ENCODE measurements around the gene FOXJ3. TPM values are rescaled to one million over a fixed set of nuclear protein-coding genes. Genes with fewer than 3 reads are reported as not detected.

The FOXJ3 gene
- total and polyA plus RNA-seq, 2 donors (not counting 1 experiment from before 2014, with no cell fraction given): 22.6 to 29.5 TPM

- no peak overlapping the region for H3K9ac ChIP-seq (ENCODE audit: insufficient read depth, low read length)
- H3K27me3 ChIP-seq (ENCODE audit: control insufficient read depth, insufficient read depth, low read length): no peaks in the 10 kb centered on the region
- peaks cover 69% of the 10 kb centered on the region for H3K79me2 ChIP-seq (ENCODE audit: control insufficient read depth, insufficient read depth, low read length)
- H3K36me3 ChIP-seq (ENCODE audit: control insufficient read depth, insufficient read depth, low read length): no peaks in the 10 kb centered on the region
- no peaks in the 10 kb centered on the region for H4K20me1 ChIP-seq (ENCODE audit: control insufficient read depth, extremely low read depth, insufficient read depth, low read length)
- no peak overlapping the region for H2AFZ ChIP-seq (ENCODE audit: low read length)
- H3K4me2 ChIP-seq (ENCODE audit: extremely low read depth, insufficient read depth, low read length): no peak overlapping the region
- H3K4me1 ChIP-seq (ENCODE audit: control insufficient read depth, extremely low read depth, insufficient read depth, low read length): no peaks in the 10 kb centered on the region
- H3K9me3 ChIP-seq (ENCODE audit: control insufficient read depth, insufficient read depth, low read depth, low read length): no peaks in the 10 kb centered on the region
- no peak for DNase-seq (ENCODE audit: low read depth in 2 of 2)
- TF ChIP-seq CTCF (conservative IDR thresholded peaks at IDR 0.05 in 1 of 2, IDR thresholded peaks at IDR 0.05 in 1 of 2; ENCODE audit: low read depth in 1 of 2, low read length in 2 of 2): no peak
- H3K4me3 ChIP-seq (replicated peaks in 1 of 4; ENCODE audit: control extremely low read depth in 1 of 4, insufficient read depth in 1 of 4, low read depth in 3 of 4, low read length in 4 of 4): no peak overlapping the region
- no peak overlapping the region for H3K27ac ChIP-seq (ENCODE audit: insufficient read depth, low read length)
Measured at GRCh38 chr1:42312576-42313212, 22.3 kb downstream of the FOXJ3 start.

- Histone ChIP-seq H3K9me3 (ENCODE audit: control insufficient read depth, insufficient read depth, low read depth, low read length) (no peaks in the 10 kb centered on the region), H3K27me3 (ENCODE audit: control insufficient read depth, insufficient read depth, low read length) (no peaks in the 10 kb centered on the region), H4K20me1 (ENCODE audit: control insufficient read depth, extremely low read depth, insufficient read depth, low read length) (no peaks in the 10 kb centered on the region), H3K36me3 (ENCODE audit: control insufficient read depth, insufficient read depth, low read length) (no peaks in the 10 kb centered on the region), H3K27ac (ENCODE audit: insufficient read depth, low read length) (no peak overlapping the region), H2AFZ (ENCODE audit: low read length) (no peak overlapping the region), H3K4me2 (ENCODE audit: extremely low read depth, insufficient read depth, low read length) (no peak overlapping the region), H3K79me2 (ENCODE audit: control insufficient read depth, insufficient read depth, low read length) (peaks cover 63% of the 10 kb centered on the region), H3K4me1 (ENCODE audit: control insufficient read depth, extremely low read depth, insufficient read depth, low read length) (no peaks in the 10 kb centered on the region), H3K4me3 (replicated peaks in 1 of 4; ENCODE audit: control extremely low read depth in 1 of 4, insufficient read depth in 1 of 4, low read depth in 3 of 4, low read length in 4 of 4) (no peak overlapping the region), H3K9ac (ENCODE audit: insufficient read depth, low read length) (no peak overlapping the region)
- TF ChIP-seq CTCF (conservative IDR thresholded peaks at IDR 0.05 in 1 of 2, IDR thresholded peaks at IDR 0.05 in 1 of 2; ENCODE audit: low read depth in 1 of 2, low read length in 2 of 2): no peak
- no peak for TF ChIP-seq EZH2 (IDR thresholded peaks at IDR 0.05; ENCODE audit: low read length, missing control alignments)
- DNase-seq (ENCODE audit: low read depth in 2 of 2): no peak
Measured at GRCh38 chr1:42311897-42312296, 23.1 kb downstream of the FOXJ3 start.

DNA sequence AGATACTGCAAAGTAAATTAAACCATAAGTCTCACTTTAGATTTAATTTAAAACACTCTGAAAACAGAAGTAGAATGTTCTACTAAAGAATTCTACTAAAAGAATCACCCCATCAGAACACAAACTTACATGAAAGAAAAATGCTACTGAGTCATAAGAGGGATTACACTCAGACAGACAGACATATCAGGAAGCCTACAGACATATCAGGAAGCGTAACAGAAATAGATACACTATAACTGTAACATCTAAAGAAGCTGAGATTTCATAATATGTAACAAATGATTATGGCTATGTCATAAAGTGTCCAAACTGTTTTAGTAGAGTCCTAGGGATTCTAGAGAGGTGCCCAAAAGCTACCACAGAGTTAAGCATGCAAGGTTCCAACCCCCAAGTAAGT, 23.9 kb downstream of the FOXJ3 start:
- Histone ChIP-seq H4K20me1 (ENCODE audit: control insufficient read depth, extremely low read depth, insufficient read depth, low read length) (no peaks in the 10 kb centered on the region), H3K27me3 (ENCODE audit: control insufficient read depth, insufficient read depth, low read length) (no peaks in the 10 kb centered on the region), H3K9ac (ENCODE audit: insufficient read depth, low read length) (no peak overlapping the region), H3K27ac (ENCODE audit: insufficient read depth, low read length) (no peak overlapping the region), H3K36me3 (ENCODE audit: control insufficient read depth, insufficient read depth, low read length) (no peaks in the 10 kb centered on the region), H3K9me3 (ENCODE audit: control insufficient read depth, insufficient read depth, low read depth, low read length) (no peaks in the 10 kb centered on the region), H3K79me2 (ENCODE audit: control insufficient read depth, insufficient read depth, low read length) (peaks cover 57% of the 10 kb centered on the region), H3K4me1 (ENCODE audit: control insufficient read depth, extremely low read depth, insufficient read depth, low read length) (no peaks in the 10 kb centered on the region), H3K4me3 (replicated peaks in 1 of 4; ENCODE audit: control extremely low read depth in 1 of 4, insufficient read depth in 1 of 4, low read depth in 3 of 4, low read length in 4 of 4) (no peak overlapping the region), H3K4me2 (ENCODE audit: extremely low read depth, insufficient read depth, low read length) (no peak overlapping the region), H2AFZ (ENCODE audit: low read length) (no peak overlapping the region)
- DNase-seq (ENCODE audit: low read depth in 2 of 2): no peak
- TF ChIP-seq CTCF (conservative IDR thresholded peaks at IDR 0.05 in 1 of 2, IDR thresholded peaks at IDR 0.05 in 1 of 2; ENCODE audit: low read depth in 1 of 2, low read length in 2 of 2) (no peak), EZH2 (IDR thresholded peaks at IDR 0.05; ENCODE audit: low read length, missing control alignments) (no peak)
